ENCODE data around the gene STX7.

- TF ChIP-seq POLR2A (IDR thresholded peaks at IDR 0.05) (no peak), CTCF (IDR thresholded peaks at IDR 0.05) (no peak)
Measured at GRCh38 chr6:132481189-132481588, 31.7 kb downstream of the STX7 start.

Data from esophagus squamous epithelium (tissue), 4 donors.